HG02588 (cell line): ENCODE measurements around the gene KCNK17.

Source experiments
- ATAC-seq: cut with Tn5 transposase; IDR thresholded peaks from one replicate; pipeline ENCODE4 v1.9.1; 2021; ENCODE audit warnings: mild to moderate bottlenecking, moderate library complexity; ENCODE audit not compliant: unreplicated experiment

Gene KCNK17

GRCh38 chr6:39269961-39270360 lies 44.3 kb downstream of the KCNK17 start:
- ATAC-seq: no peak

GRCh38 chr6:39268721-39269120 lies 45.5 kb downstream of the KCNK17 start:
- ATAC-seq: no peak

GRCh38 chr6:39268171-39268570 lies 46.0 kb downstream of the KCNK17 start:
- no peak for ATAC-seq

GRCh38 chr6:39266782-39267355 lies 47.4 kb downstream of the KCNK17 start:
- no peak for ATAC-seq

GRCh38 chr6:39266375-39266774 lies 47.8 kb downstream of the KCNK17 start:
- ATAC-seq: no peak

GRCh38 chr6:39263303-39264037 lies 50.7 kb downstream of the KCNK17 start:
- ATAC-seq: no peak

GRCh38 chr6:39261751-39262150 lies 52.5 kb downstream of the KCNK17 start:
- ATAC-seq: no peak

GRCh38 chr6:39260953-39261352 lies 53.3 kb downstream of the KCNK17 start:
- no peak for ATAC-seq

GRCh38 chr6:39260456-39260855 lies 53.8 kb downstream of the KCNK17 start:
- ATAC-seq: no peak

GRCh38 chr6:39256294-39256940 lies 57.8 kb downstream of the KCNK17 start:
- ATAC-seq: no peak

- ATAC-seq: no peak
These were observed 59.2 kb downstream of the KCNK17 start for GRCh38 chr6:39254999-39255535.

GRCh38 chr6:39251406-39251805 lies 62.8 kb downstream of the KCNK17 start:
- no peak for ATAC-seq

- no peak for ATAC-seq
These were observed 63.7 kb downstream of the KCNK17 start for GRCh38 chr6:39250507-39250906.

GRCh38 chr6:39249278-39249677 lies 64.9 kb downstream of the KCNK17 start:
- no peak for ATAC-seq
